Measurements from ENCODE around the gene TXNRD3. TPM values are rescaled to one million over a fixed set of nuclear protein-coding genes. Genes with fewer than 3 reads are reported as not detected.

TXNRD3 gene
- total RNA-seq, 1 donor from 2014 or later: 0.78 TPM

GRCh38 chr3:126581569-126581968 is 73.4 kb downstream of the TXNRD3 start:
- no peaks in the 10 kb centered on the region for H3K9me3 Mint-ChIP-seq
- H3K4me3 Mint-ChIP-seq: no peak overlapping the region
- no peaks in the 10 kb centered on the region for H3K27me3 Mint-ChIP-seq (ENCODE audit: insufficient read depth)
- DNase-seq (ENCODE audit: low spot score): no peak
- no peaks in the 10 kb centered on the region for H3K4me1 Mint-ChIP-seq (ENCODE audit: low read depth)
- intact Hi-C loops (cut with micrococcal nuclease): no loop called here
- no peaks in the 10 kb centered on the region for H3K36me3 Mint-ChIP-seq (ENCODE audit: low read depth)
- H3K27ac Mint-ChIP-seq: no peak overlapping the region

GRCh38 chr3:126580746-126581145 is 74.2 kb downstream of the TXNRD3 start:
- no peak overlapping the region for H3K4me3 Mint-ChIP-seq
- no peaks in the 10 kb centered on the region for H3K9me3 Mint-ChIP-seq
- DNase-seq (ENCODE audit: low spot score): no peak
- no peaks in the 10 kb centered on the region for H3K4me1 Mint-ChIP-seq (ENCODE audit: low read depth)
- H3K27ac Mint-ChIP-seq: no peak overlapping the region
- H3K36me3 Mint-ChIP-seq (ENCODE audit: low read depth): no peaks in the 10 kb centered on the region
- H3K27me3 Mint-ChIP-seq (ENCODE audit: insufficient read depth): peaks cover 2% of the 10 kb centered on the region
- intact Hi-C loops (cut with micrococcal nuclease): no loop called here

GRCh38 chr3:126578702-126579101 is 76.2 kb downstream of the TXNRD3 start:
- Mint-ChIP-seq H3K4me1 (ENCODE audit: low read depth) (no peaks in the 10 kb centered on the region), H3K4me3 (no peak overlapping the region)

GRCh38 chr3:126577261-126577660 is 77.7 kb downstream of the TXNRD3 start:
- Mint-ChIP-seq H3K36me3 (ENCODE audit: low read depth) (no peaks in the 10 kb centered on the region), H3K9me3 (no peaks in the 10 kb centered on the region), H3K27ac (no peak overlapping the region), H3K4me3 (no peak overlapping the region), H3K4me1 (ENCODE audit: low read depth) (no peaks in the 10 kb centered on the region), H3K27me3 (ENCODE audit: insufficient read depth) (peaks cover 6% of the 10 kb centered on the region)
- intact Hi-C loops (cut with micrococcal nuclease): no loop called here
- DNase-seq (ENCODE audit: low spot score): no peak

More at GRCh38 chr3:126578702-126579101, 76.2 kb downstream of the TXNRD3 start:
- H3K27me3 Mint-ChIP-seq (ENCODE audit: insufficient read depth): peaks cover 4% of the 10 kb centered on the region
- DNase-seq (ENCODE audit: low spot score): no peak
- H3K9me3 Mint-ChIP-seq: no peaks in the 10 kb centered on the region
- H3K36me3 Mint-ChIP-seq (ENCODE audit: low read depth): no peaks in the 10 kb centered on the region
- intact Hi-C loops (cut with micrococcal nuclease): no loop called here
- no peak overlapping the region for H3K27ac Mint-ChIP-seq

- DNase-seq (ENCODE audit: low spot score): no peak
- no peaks in the 10 kb centered on the region for H3K36me3 Mint-ChIP-seq (ENCODE audit: low read depth)
- H3K4me3 Mint-ChIP-seq: no peak overlapping the region
- no peaks in the 10 kb centered on the region for H3K4me1 Mint-ChIP-seq (ENCODE audit: low read depth)
- H3K9me3 Mint-ChIP-seq: no peaks in the 10 kb centered on the region
- intact Hi-C loops (cut with micrococcal nuclease): no loop called here
- peaks cover 6% of the 10 kb centered on the region for H3K27me3 Mint-ChIP-seq (ENCODE audit: insufficient read depth)
- no peak overlapping the region for H3K27ac Mint-ChIP-seq
Observed at GRCh38 chr3:126573492-126574117, 81.3 kb downstream of the TXNRD3 start.

GRCh38 chr3:126571078-126571477 is 83.8 kb downstream of the TXNRD3 start:
- no peak for DNase-seq (ENCODE audit: low spot score)
- no peaks in the 10 kb centered on the region for H3K4me1 Mint-ChIP-seq (ENCODE audit: low read depth)
- no peak overlapping the region for H3K27ac Mint-ChIP-seq
- no peaks in the 10 kb centered on the region for H3K9me3 Mint-ChIP-seq
- no peak overlapping the region for H3K4me3 Mint-ChIP-seq
- H3K36me3 Mint-ChIP-seq (ENCODE audit: low read depth): no peaks in the 10 kb centered on the region
- peaks cover 10% of the 10 kb centered on the region for H3K27me3 Mint-ChIP-seq (ENCODE audit: insufficient read depth)
- intact Hi-C loops (cut with micrococcal nuclease): no loop called here

- intact Hi-C loops (cut with micrococcal nuclease): no loop called here
- H3K36me3 Mint-ChIP-seq (ENCODE audit: low read depth): no peaks in the 10 kb centered on the region
- DNase-seq (ENCODE audit: low spot score): no peak
- H3K9me3 Mint-ChIP-seq: no peaks in the 10 kb centered on the region
- H3K27me3 Mint-ChIP-seq (ENCODE audit: insufficient read depth): peaks cover 13% of the 10 kb centered on the region
- H3K27ac Mint-ChIP-seq: no peak overlapping the region
- H3K4me1 Mint-ChIP-seq (ENCODE audit: low read depth): no peaks in the 10 kb centered on the region
- no peak overlapping the region for H3K4me3 Mint-ChIP-seq
Observed at GRCh38 chr3:126570103-126570541, 84.8 kb downstream of the TXNRD3 start.

GRCh38 chr3:126569390-126569975 is 85.4 kb downstream of the TXNRD3 start:
- H3K9me3 Mint-ChIP-seq: no peaks in the 10 kb centered on the region
- intact Hi-C loops (cut with micrococcal nuclease): no loop called here
- no peaks in the 10 kb centered on the region for H3K4me1 Mint-ChIP-seq (ENCODE audit: low read depth)
- peaks cover 13% of the 10 kb centered on the region for H3K27me3 Mint-ChIP-seq (ENCODE audit: insufficient read depth)
- H3K27ac Mint-ChIP-seq: no peak overlapping the region
- no peak for DNase-seq (ENCODE audit: low spot score)
- H3K4me3 Mint-ChIP-seq: no peak overlapping the region
- H3K36me3 Mint-ChIP-seq (ENCODE audit: low read depth): no peaks in the 10 kb centered on the region

- no peak for DNase-seq (ENCODE audit: low spot score)
- H3K36me3 Mint-ChIP-seq (ENCODE audit: low read depth): no peaks in the 10 kb centered on the region
- peaks cover 12% of the 10 kb centered on the region for H3K27me3 Mint-ChIP-seq (ENCODE audit: insufficient read depth)
- H3K9me3 Mint-ChIP-seq: no peaks in the 10 kb centered on the region
- H3K4me3 Mint-ChIP-seq: no peak overlapping the region
- intact Hi-C loops (cut with micrococcal nuclease): no loop called here
- no peaks in the 10 kb centered on the region for H3K4me1 Mint-ChIP-seq (ENCODE audit: low read depth)
- H3K27ac Mint-ChIP-seq: no peak overlapping the region
Observed at GRCh38 chr3:126568776-126569342, 86.1 kb downstream of the TXNRD3 start.

- Mint-ChIP-seq H3K4me3 (no peak overlapping the region), H3K27me3 (ENCODE audit: insufficient read depth) (peaks cover 13% of the 10 kb centered on the region), H3K27ac (no peak overlapping the region), H3K9me3 (no peaks in the 10 kb centered on the region), H3K36me3 (ENCODE audit: low read depth) (no peaks in the 10 kb centered on the region), H3K4me1 (ENCODE audit: low read depth) (no peaks in the 10 kb centered on the region)
- no peak for DNase-seq (ENCODE audit: low spot score)
- intact Hi-C loops (cut with micrococcal nuclease): no loop called here
Observed at GRCh38 chr3:126567696-126568438, 87.1 kb downstream of the TXNRD3 start.

- Mint-ChIP-seq H3K27me3 (ENCODE audit: insufficient read depth) (peaks cover 17% of the 10 kb centered on the region), H3K9me3 (no peaks in the 10 kb centered on the region), H3K4me3 (no peak overlapping the region), H3K4me1 (ENCODE audit: low read depth) (no peaks in the 10 kb centered on the region), H3K27ac (no peak overlapping the region), H3K36me3 (ENCODE audit: low read depth) (no peaks in the 10 kb centered on the region)
- no peak for DNase-seq (ENCODE audit: low spot score)
- intact Hi-C loops (cut with micrococcal nuclease): no loop called here
Observed at GRCh38 chr3:126562737-126563276, 92.1 kb downstream of the TXNRD3 start.

- no peaks in the 10 kb centered on the region for H3K9me3 Mint-ChIP-seq
- no peak within 1 kb of the TSS for H3K27ac Mint-ChIP-seq
- DNase-seq (ENCODE audit: low spot score): no peak
- H3K4me3 Mint-ChIP-seq: no peak within 1 kb of the TSS
- intact Hi-C loops (cut with micrococcal nuclease): no loop called here
- H3K4me1 Mint-ChIP-seq (ENCODE audit: low read depth): no peaks in the 10 kb centered on the region
- no peaks in the 10 kb centered on the region for H3K36me3 Mint-ChIP-seq (ENCODE audit: low read depth)
- peaks cover 8% of the 10 kb centered on the region for H3K27me3 Mint-ChIP-seq (ENCODE audit: insufficient read depth)
Observed at GRCh38 chr3:126558336-126559071, 96.4 kb downstream of the TXNRD3 start, which contains the start of gene C3orf22. C3orf22 (minus strand) TSS chr3:126558932; CDS start chr3:126553390, 5,542 bp downstream.

Measured in activated T-helper 1 cell treated with anti-CD3 and anti-CD28 coated beads, Interleukin-12 subunit alpha, Interleukin-12 subunit beta, Interleukin-2, Interleukin-4 antibody, amounts not matched to agents 30 ng/mL and 10 ng/mL and 1 ng/mL, durations not matched to agents 14 hours and 24 hours and 36 hours (primary cell).